HEK293 (cell line): ENCODE measurements around the gene KDM4D.
A peak's percentile ranks its signal among the peaks of the same experiment; 100 is the strongest.

Experiments used
- GLI4 ChIP-seq: fragments of 450-650 bp; formaldehyde crosslinking; IDR thresholded peaks from 2 replicates; pipeline ENCODE4 v1.5.1; 2016; ENCODE audit warnings: missing biosample characterization, missing genetic modification characterization
- GLIS2 ChIP-seq: fragments of 450-650 bp; formaldehyde crosslinking; IDR thresholded peaks from 2 replicates; pipeline ENCODE4 v1.5.1; 2016; ENCODE audit warnings: missing biosample characterization, missing genetic modification characterization
- KLF10 ChIP-seq: fragments of 450-650 bp; IDR thresholded peaks from 2 replicates; pipeline ENCODE4 v1.5.1; 2018; ENCODE audit warnings: missing biosample characterization, mild to moderate bottlenecking, missing genetic modification characterization
- KLF7 ChIP-seq: fragments of 450-650 bp; formaldehyde crosslinking; IDR thresholded peaks from 2 replicates; pipeline ENCODE4 v1.5.1; 2016; ENCODE audit warnings: missing biosample characterization, missing genetic modification characterization, borderline replicate concordance
- OVOL3 ChIP-seq: fragments of 450-650 bp; formaldehyde crosslinking; IDR thresholded peaks from 2 replicates; pipeline ENCODE4 v1.5.1; 2016; ENCODE audit warnings: missing biosample characterization, missing genetic modification characterization
- YY2 ChIP-seq: fragments of 450-650 bp; formaldehyde crosslinking; IDR thresholded peaks from 2 replicates; pipeline ENCODE4 v1.5.1; 2016; ENCODE audit warnings: missing biosample characterization, missing genetic modification characterization
- ZBTB7A ChIP-seq: fragments of 450-650 bp; formaldehyde crosslinking; IDR thresholded peaks from 2 replicates; pipeline ENCODE4 v1.5.1; 2016; ENCODE audit warnings: low read depth, missing biosample characterization, missing genetic modification characterization
- ZBTB8A ChIP-seq: fragments of 450-650 bp; formaldehyde crosslinking; IDR thresholded peaks from 2 replicates; pipeline ENCODE4 v1.5.1; 2016; ENCODE audit warnings: missing biosample characterization, missing genetic modification characterization
- ZFP3 ChIP-seq: fragments of 450-650 bp; formaldehyde crosslinking; IDR thresholded peaks from 2 replicates; pipeline ENCODE4 v1.5.1; 2016; ENCODE audit warnings: low read depth, missing biosample characterization, missing genetic modification characterization
- ZIC2 ChIP-seq: fragments of 450-650 bp; formaldehyde crosslinking; IDR thresholded peaks from 2 replicates; pipeline ENCODE4 v1.5.1; 2016; ENCODE audit warnings: missing biosample characterization, missing genetic modification characterization
- ZNF10 ChIP-seq: fragments of 450-650 bp; formaldehyde crosslinking; IDR thresholded peaks from 2 replicates; pipeline ENCODE4 v1.5.1; 2017; ENCODE audit warnings: missing biosample characterization, missing genetic modification characterization
- ZNF121 ChIP-seq: fragments of 450-650 bp; formaldehyde crosslinking; IDR thresholded peaks from 2 replicates; pipeline ENCODE4 v1.5.1; 2016; ENCODE audit warnings: missing biosample characterization, missing genetic modification characterization
- ZNF138 ChIP-seq: fragments of 450-650 bp; formaldehyde crosslinking; IDR thresholded peaks from 2 replicates; pipeline ENCODE4 v1.5.1; 2016; ENCODE audit warnings: missing biosample characterization, missing genetic modification characterization, borderline replicate concordance
- ZNF174 ChIP-seq: fragments of 450-650 bp; formaldehyde crosslinking; IDR thresholded peaks from 2 replicates; pipeline ENCODE4 v1.5.0; 2017; ENCODE audit warnings: missing biosample characterization, mild to moderate bottlenecking, missing genetic modification characterization
- ZNF223 ChIP-seq: fragments of 450-650 bp; formaldehyde crosslinking; IDR thresholded peaks from 2 replicates; pipeline ENCODE4 v1.5.1; 2016; ENCODE audit warnings: missing biosample characterization, missing genetic modification characterization
- ZNF274 ChIP-seq, 2 experiments: fragments of 200-500 bp in 1 of 2; fragments of 450-650 bp in 1 of 2; sonication (Bioruptor generic) in 1 of 2; formaldehyde crosslinking in 1 of 2; IDR thresholded peaks; 2 replicates each; pipeline versions ENCODE4 v1.5.1 to v1.6.1; 2014 to 2016; ENCODE audit warnings: borderline replicate concordance in 1 of 2, inconsistent platforms in 1 of 2, low read length in 1 of 2, missing biosample characterization in 1 of 2, missing genetic modification characterization in 1 of 2
- ZNF302 ChIP-seq: fragments of 450-650 bp; formaldehyde crosslinking; IDR thresholded peaks from 2 replicates; pipeline ENCODE4 v1.5.1; 2016; ENCODE audit warnings: missing biosample characterization, missing genetic modification characterization, low read depth
- ZNF341 ChIP-seq: fragments of 450-650 bp; formaldehyde crosslinking; IDR thresholded peaks from 2 replicates; pipeline ENCODE4; 2016; ENCODE audit warnings: low read depth, missing biosample characterization, missing genetic modification characterization
- ZNF391 ChIP-seq: fragments of 450-650 bp; formaldehyde crosslinking; IDR thresholded peaks from 2 replicates; pipeline ENCODE4 v1.5.1; 2016; ENCODE audit warnings: low read depth, missing biosample characterization, missing genetic modification characterization, borderline replicate concordance
- ZNF423 ChIP-seq: fragments of 450-650 bp; formaldehyde crosslinking; IDR thresholded peaks from 2 replicates; pipeline ENCODE4 v1.5.1; 2016; ENCODE audit warnings: missing biosample characterization, missing genetic modification characterization
- ZNF433 ChIP-seq: fragments of 450-650 bp; formaldehyde crosslinking; IDR thresholded peaks from 2 replicates; pipeline ENCODE4 v1.5.1; 2016; ENCODE audit warnings: missing biosample characterization, missing genetic modification characterization, low read depth
- ZNF510 ChIP-seq: fragments of 450-650 bp; formaldehyde crosslinking; IDR thresholded peaks from 2 replicates; pipeline ENCODE4 v1.5.1; 2018; ENCODE audit warnings: mild to moderate bottlenecking, missing genetic modification characterization, missing biosample characterization; ENCODE audit not compliant: insufficient replicate concordance
- ZNF626 ChIP-seq: fragments of 450-650 bp; sonication (Bioruptor Pico); formaldehyde crosslinking; IDR thresholded peaks from 2 replicates; pipeline ENCODE4 v1.5.1; 2018; ENCODE audit warnings: missing biosample characterization, missing genetic modification characterization, inconsistent platforms
- ZNF76 ChIP-seq: fragments of 450-650 bp; formaldehyde crosslinking; IDR thresholded peaks from 2 replicates; pipeline ENCODE4; 2016; ENCODE audit warnings: low read depth, missing biosample characterization, missing genetic modification characterization, borderline replicate concordance
- TF ChIP-seq, protein P1 (sequence below): fragments of 450-650 bp; formaldehyde crosslinking; IDR thresholded peaks from 2 replicates; pipeline ENCODE4; 2016; ENCODE audit warnings: missing biosample characterization, missing genetic modification characterization
- TF ChIP-seq, protein P2 (sequence below): fragments of 450-650 bp; formaldehyde crosslinking; IDR thresholded peaks from 2 replicates; pipeline ENCODE4 v1.5.1; 2016; ENCODE audit warnings: missing biosample characterization, missing genetic modification characterization
- TF ChIP-seq, protein P3 (sequence below): fragments of 450-650 bp; formaldehyde crosslinking; IDR thresholded peaks from 2 replicates; pipeline ENCODE4 v1.5.1; 2016; ENCODE audit warnings: missing biosample characterization, missing genetic modification characterization
- TF ChIP-seq, protein P4 (sequence below): fragments of 450-650 bp; formaldehyde crosslinking; IDR thresholded peaks from 2 replicates; pipeline ENCODE4 v1.5.1; 2016; ENCODE audit warnings: missing biosample characterization, missing genetic modification characterization
- TF ChIP-seq, protein P5 (sequence below): fragments of 450-650 bp; formaldehyde crosslinking; IDR thresholded peaks from 2 replicates; pipeline ENCODE4 v1.5.1; 2016; ENCODE audit warnings: missing biosample characterization, missing genetic modification characterization
- TF ChIP-seq, protein P6 (sequence below): fragments of 450-650 bp; formaldehyde crosslinking; IDR thresholded peaks from 2 replicates; pipeline ENCODE4 v1.5.1; 2016; ENCODE audit warnings: missing biosample characterization, missing genetic modification characterization

KDM4D gene

DNA sequence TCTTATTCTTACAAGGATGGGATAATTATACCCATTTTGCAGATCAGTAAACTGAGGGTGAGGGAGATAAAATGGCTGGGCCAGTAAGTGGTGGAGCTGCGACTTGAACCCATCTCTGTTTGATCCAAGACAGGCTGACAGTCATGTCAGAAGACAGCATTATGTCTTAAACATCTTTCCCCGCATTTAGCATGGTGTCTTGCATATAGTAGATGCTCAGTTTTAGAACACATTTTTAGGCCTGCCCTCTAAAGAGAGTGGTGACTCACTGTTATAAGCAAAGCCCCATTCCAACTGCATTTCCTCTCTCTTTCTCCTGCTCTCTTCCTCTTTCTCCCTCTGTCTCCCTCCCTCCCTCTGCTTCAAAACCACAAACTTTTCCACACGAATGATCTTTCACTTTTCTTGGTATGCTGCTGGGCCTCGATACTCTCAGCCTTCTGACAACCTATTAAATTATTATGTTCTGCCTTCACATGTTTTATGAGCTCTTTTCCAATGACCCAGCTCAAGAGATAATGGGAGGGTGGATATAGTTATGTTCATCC lies 25.4 kb upstream of the KDM4D start (continued):
- TF ChIP-seq ZNF341 (tag by site-specific recombination): peak; percentile 41
- TF ChIP-seq, protein P1, sequence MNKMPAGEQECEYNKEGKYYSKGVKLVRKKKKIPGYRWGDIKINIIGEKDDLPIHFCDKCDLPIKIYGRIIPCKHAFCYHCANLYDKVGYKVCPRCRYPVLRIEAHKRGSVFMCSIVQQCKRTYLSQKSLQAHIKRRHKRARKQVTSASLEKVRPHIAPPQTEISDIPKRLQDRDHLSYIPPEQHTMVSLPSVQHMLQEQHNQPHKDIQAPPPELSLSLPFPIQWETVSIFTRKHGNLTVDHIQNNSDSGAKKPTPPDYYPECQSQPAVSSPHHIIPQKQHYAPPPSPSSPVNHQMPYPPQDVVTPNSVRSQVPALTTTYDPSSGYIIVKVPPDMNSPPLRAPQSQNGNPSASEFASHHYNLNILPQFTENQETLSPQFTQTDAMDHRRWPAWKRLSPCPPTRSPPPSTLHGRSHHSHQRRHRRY (tag by site-specific recombination): no peak
- TF ChIP-seq, protein P2, sequence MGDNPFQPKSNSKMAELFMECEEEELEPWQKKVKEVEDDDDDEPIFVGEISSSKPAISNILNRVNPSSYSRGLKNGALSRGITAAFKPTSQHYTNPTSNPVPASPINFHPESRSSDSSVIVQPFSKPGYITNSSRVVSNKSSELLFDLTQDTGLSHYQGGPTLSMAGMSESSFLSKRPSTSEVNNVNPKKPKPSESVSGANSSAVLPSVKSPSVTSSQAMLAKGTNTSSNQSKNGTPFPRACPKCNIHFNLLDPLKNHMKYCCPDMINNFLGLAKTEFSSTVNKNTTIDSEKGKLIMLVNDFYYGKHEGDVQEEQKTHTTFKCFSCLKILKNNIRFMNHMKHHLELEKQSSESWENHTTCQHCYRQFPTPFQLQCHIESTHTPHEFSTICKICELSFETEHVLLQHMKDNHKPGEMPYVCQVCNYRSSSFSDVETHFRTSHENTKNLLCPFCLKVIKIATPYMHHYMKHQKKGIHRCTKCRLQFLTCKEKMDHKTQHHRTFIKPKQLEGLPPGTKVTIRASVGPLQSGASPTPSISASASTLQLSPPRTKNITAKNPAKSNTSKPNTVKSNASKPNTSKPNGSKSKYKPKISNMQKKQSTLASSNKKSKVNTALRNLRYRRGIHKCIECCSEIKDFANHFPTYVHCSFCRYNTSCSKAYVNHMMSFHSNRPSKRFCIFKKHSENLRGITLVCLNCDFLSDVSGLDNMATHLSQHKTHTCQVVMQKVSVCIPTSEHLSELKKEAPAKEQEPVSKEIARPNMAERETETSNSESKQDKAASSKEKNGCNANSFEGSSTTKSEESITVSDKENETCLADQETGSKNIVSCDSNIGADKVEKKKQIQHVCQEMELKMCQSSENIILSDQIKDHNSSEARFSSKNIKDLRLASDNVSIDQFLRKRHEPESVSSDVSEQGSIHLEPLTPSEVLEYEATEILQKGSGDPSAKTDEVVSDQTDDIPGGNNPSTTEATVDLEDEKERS (tag by site-specific recombination): no peak
- TF ChIP-seq, protein P3, sequence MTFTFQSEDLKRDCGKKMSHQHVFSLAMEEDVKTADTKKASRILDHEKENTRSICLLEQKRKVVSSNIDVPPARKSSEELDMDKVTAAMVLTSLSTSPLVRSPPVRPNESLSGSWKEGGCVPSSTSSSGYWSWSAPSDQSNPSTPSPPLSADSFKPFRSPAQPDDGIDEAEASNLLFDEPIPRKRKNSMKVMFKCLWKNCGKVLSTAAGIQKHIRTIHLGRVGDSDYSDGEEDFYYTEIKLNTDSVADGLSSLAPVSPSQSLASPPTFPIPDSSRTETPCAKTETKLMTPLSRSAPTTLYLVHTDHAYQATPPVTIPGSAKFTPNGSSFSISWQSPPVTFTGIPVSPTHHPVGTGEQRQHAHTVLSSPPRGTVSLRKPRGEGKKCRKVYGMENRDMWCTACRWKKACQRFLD (tag by site-specific recombination): no peak
- no peak for TF ChIP-seq GLIS2 (tag by site-specific recombination)
- TF ChIP-seq ZBTB7A (tag by site-specific recombination): no peak
- TF ChIP-seq, protein P4, sequence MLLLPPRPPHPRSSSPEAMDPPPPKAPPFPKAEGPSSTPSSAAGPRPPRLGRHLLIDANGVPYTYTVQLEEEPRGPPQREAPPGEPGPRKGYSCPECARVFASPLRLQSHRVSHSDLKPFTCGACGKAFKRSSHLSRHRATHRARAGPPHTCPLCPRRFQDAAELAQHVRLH (tag by site-specific recombination): peak; percentile 74; the same call in 1 of the 2 replicates
- TF ChIP-seq ZNF510: no peak
- no peak for TF ChIP-seq ZNF274 (IDR thresholded peaks at IDR 0.05; ENCODE audit: low read length)
- no peak for TF ChIP-seq ZNF274 (tag by site-specific recombination; IDR thresholded peaks at IDR 0.05; ENCODE audit: borderline replicate concordance)
- TF ChIP-seq, protein P5, sequence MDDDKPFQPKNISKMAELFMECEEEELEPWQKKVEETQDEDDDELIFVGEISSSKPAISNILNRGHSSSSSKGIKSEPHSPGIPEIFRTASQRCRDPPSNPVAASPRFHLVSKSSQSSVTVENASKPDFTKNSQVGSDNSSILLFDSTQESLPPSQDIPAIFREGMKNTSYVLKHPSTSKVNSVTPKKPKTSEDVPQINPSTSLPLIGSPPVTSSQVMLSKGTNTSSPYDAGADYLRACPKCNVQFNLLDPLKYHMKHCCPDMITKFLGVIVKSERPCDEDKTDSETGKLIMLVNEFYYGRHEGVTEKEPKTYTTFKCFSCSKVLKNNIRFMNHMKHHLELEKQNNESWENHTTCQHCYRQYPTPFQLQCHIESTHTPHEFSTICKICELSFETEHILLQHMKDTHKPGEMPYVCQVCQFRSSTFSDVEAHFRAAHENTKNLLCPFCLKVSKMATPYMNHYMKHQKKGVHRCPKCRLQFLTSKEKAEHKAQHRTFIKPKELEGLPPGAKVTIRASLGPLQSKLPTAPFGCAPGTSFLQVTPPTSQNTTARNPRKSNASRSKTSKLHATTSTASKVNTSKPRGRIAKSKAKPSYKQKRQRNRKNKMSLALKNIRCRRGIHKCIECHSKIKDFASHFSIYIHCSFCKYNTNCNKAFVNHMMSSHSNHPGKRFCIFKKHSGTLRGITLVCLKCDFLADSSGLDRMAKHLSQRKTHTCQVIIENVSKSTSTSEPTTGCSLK: no peak
- no peak for TF ChIP-seq ZNF423 (tag by site-specific recombination)
- no peak for TF ChIP-seq ZFP3 (tag by site-specific recombination)
- no peak for TF ChIP-seq ZNF138
- no peak for TF ChIP-seq YY2 (tag by site-specific recombination)
- TF ChIP-seq ZIC2 (tag by site-specific recombination): no peak
- peak; percentile 39; the same call in 1 of the 2 replicates for TF ChIP-seq ZBTB8A (tag by site-specific recombination)
- TF ChIP-seq ZNF626 (tag by site-specific recombination): no peak
- TF ChIP-seq ZNF433 (tag by site-specific recombination): no peak
- no peak for TF ChIP-seq KLF7
- TF ChIP-seq ZNF302: no peak
- TF ChIP-seq ZNF223: no peak
- TF ChIP-seq, protein P6, sequence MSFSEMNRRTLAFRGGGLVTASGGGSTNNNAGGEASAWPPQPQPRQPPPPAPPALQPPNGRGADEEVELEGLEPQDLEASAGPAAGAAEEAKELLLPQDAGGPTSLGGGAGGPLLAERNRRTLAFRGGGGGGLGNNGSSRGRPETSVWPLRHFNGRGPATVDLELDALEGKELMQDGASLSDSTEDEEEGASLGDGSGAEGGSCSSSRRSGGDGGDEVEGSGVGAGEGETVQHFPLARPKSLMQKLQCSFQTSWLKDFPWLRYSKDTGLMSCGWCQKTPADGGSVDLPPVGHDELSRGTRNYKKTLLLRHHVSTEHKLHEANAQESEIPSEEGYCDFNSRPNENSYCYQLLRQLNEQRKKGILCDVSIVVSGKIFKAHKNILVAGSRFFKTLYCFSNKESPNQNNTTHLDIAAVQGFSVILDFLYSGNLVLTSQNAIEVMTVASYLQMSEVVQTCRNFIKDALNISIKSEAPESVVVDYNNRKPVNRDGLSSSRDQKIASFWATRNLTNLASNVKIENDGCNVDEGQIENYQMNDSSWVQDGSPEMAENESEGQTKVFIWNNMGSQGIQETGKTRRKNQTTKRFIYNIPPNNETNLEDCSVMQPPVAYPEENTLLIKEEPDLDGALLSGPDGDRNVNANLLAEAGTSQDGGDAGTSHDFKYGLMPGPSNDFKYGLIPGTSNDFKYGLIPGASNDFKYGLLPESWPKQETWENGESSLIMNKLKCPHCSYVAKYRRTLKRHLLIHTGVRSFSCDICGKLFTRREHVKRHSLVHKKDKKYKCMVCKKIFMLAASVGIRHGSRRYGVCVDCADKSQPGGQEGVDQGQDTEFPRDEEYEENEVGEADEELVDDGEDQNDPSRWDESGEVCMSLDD (tag by site-specific recombination): no peak
- no peak for TF ChIP-seq KLF10 (tag by site-specific recombination)
- no peak for TF ChIP-seq ZNF76 (tag by site-specific recombination)
- no peak for TF ChIP-seq GLI4 (tag by site-specific recombination)
- TF ChIP-seq OVOL3: no peak
- no peak for TF ChIP-seq ZNF10 (tag by site-specific recombination)
- no peak for TF ChIP-seq ZNF121 (tag by site-specific recombination)
- TF ChIP-seq ZNF391 (tag by site-specific recombination): no peak
- no peak for TF ChIP-seq ZNF174 (tag by site-specific recombination)
